ENCODE data around the gene STRA6.

DNA sequence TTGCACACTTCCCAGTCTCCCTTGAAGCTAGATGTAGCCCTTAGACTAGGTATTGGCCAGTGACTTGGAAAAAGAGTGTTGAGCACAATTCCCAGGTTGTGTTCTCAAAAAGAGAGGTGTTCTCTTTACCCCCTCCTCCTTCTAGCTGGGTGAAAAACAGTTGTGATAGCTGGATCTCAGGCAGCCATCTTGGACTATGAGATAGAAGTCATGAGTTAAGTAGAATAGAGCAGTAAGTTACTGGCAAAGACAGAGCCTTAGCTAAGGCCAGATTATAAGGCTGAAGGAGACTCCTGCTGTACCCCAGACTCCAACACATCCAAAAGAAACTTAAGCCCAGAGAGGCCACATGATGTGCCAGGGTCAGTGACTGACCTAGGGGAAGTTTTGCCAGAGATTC, 8.1 kb upstream of the STRA6 start:
- TF ChIP-seq, protein P1, sequence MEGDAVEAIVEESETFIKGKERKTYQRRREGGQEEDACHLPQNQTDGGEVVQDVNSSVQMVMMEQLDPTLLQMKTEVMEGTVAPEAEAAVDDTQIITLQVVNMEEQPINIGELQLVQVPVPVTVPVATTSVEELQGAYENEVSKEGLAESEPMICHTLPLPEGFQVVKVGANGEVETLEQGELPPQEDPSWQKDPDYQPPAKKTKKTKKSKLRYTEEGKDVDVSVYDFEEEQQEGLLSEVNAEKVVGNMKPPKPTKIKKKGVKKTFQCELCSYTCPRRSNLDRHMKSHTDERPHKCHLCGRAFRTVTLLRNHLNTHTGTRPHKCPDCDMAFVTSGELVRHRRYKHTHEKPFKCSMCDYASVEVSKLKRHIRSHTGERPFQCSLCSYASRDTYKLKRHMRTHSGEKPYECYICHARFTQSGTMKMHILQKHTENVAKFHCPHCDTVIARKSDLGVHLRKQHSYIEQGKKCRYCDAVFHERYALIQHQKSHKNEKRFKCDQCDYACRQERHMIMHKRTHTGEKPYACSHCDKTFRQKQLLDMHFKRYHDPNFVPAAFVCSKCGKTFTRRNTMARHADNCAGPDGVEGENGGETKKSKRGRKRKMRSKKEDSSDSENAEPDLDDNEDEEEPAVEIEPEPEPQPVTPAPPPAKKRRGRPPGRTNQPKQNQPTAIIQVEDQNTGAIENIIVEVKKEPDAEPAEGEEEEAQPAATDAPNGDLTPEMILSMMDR (IDR thresholded peaks at IDR 0.05), result no peak
- TF ChIP-seq POLR2A (IDR thresholded peaks at IDR 0.05), result no peak

Measured in thyroid gland (tissue), 4 donors.